ENCODE data around the gene PRDM10. TPM values are rescaled to one million over a fixed set of nuclear protein-coding genes. Genes with fewer than 3 reads are reported as not detected.
A peak's percentile ranks its signal among the peaks of the same experiment; 100 is the strongest.
"Not testable (repeated sequence)": the region's sequence is repeated elsewhere in the genome, so short reads cannot be mapped to it uniquely, and the experiment has no call there.

PRDM10 gene
- total and polyA plus RNA-seq, 3 experiments from 2014 or later: 2.8 to 17.7 (median 16.0) TPM

GRCh38 chr11:129973068-129973467 is 29.6 kb downstream of the PRDM10 start:
- H3K9me3 ChIP-seq (ENCODE audit: low read length): no peaks in the 10 kb centered on the region
- H3K27me3 Mint-ChIP-seq: no peaks in the 10 kb centered on the region
- POLR2A ChIA-PET: no interaction called here
- no peaks in the 10 kb centered on the region for H3K4me1 ChIP-seq (ENCODE audit: insufficient read depth, low read length)
- H3K36me3 Mint-ChIP-seq: peaks cover 0 to 12% (median 8%) of the 10 kb centered on the region in 3 donors
- H3K4me3 Mint-ChIP-seq: no peak overlapping the region
- no peak overlapping the region for H3K4me3 ChIP-seq (ENCODE audit: low read length)
- no peak overlapping the region for H3K27ac ChIP-seq (ENCODE audit: low read depth, low read length)
- no peak for DNase-seq
- peak overlapping the region in 1 of 8 donors; percentile 61 for H3K27ac Mint-ChIP-seq
- no peaks in the 10 kb centered on the region for H3K36me3 ChIP-seq (ENCODE audit: insufficient read depth, low read length)
- CTCF ChIA-PET: interaction anchor here (1.0 to 2.0 kb wide), 3 partner anchors 12 to 159 kb away, joined by 3 to 8 read pairs (median 3); no protein-coding TSS in a partner anchor
- no peaks in the 10 kb centered on the region for H3K9me3 Mint-ChIP-seq
- no peaks in the 10 kb centered on the region for H3K27me3 ChIP-seq (ENCODE audit: insufficient read depth, low read length, poor library complexity, severe bottlenecking)
- H3K4me1 Mint-ChIP-seq: peaks cover 2 to 14% (median 8%) of the 10 kb centered on the region in 3 donors

GRCh38 chr11:129972611-129973010 is 30.0 kb downstream of the PRDM10 start:
- Histone ChIP-seq H3K9me3 (ENCODE audit: low read length) (no peaks in the 10 kb centered on the region), H3K4me3 (ENCODE audit: low read length) (no peak overlapping the region), H3K4me1 (ENCODE audit: insufficient read depth, low read length) (no peaks in the 10 kb centered on the region), H3K27ac (ENCODE audit: low read depth, low read length) (no peak overlapping the region), H3K27me3 (ENCODE audit: insufficient read depth, low read length, poor library complexity, severe bottlenecking) (no peaks in the 10 kb centered on the region), H3K36me3 (ENCODE audit: insufficient read depth, low read length) (no peaks in the 10 kb centered on the region)
- Mint-ChIP-seq H3K9me3 (no peaks in the 10 kb centered on the region), H3K27me3 (no peaks in the 10 kb centered on the region), H3K4me1 (peaks cover 2 to 14% (median 8%) of the 10 kb centered on the region in 3 donors), H3K36me3 (peaks cover 0 to 11% (median 8%) of the 10 kb centered on the region in 3 donors), H3K27ac (no peak overlapping the region), H3K4me3 (no peak overlapping the region)
- CTCF ChIA-PET: interaction anchor here (1.0 to 2.0 kb wide), 3 partner anchors 12 to 160 kb away, joined by 3 to 8 read pairs (median 3); no protein-coding TSS in a partner anchor
- POLR2A ChIA-PET: no interaction called here
- DNase-seq: no peak

GRCh38 chr11:129971856-129972255 is 30.8 kb downstream of the PRDM10 start:
- H3K9me3 Mint-ChIP-seq; H3K36me3 ChIP-seq (ENCODE audit: insufficient read depth, low read length); DNase-seq; H3K4me3 ChIP-seq (ENCODE audit: low read length); H3K9me3 ChIP-seq (ENCODE audit: low read length); H3K27ac ChIP-seq (ENCODE audit: low read depth, low read length); POLR2A ChIA-PET; H3K4me1 ChIP-seq (ENCODE audit: insufficient read depth, low read length); H3K27me3 ChIP-seq (ENCODE audit: insufficient read depth, low read length, poor library complexity, severe bottlenecking); H3K27me3 Mint-ChIP-seq; H3K4me3 Mint-ChIP-seq: not testable (repeated sequence)
- Mint-ChIP-seq H3K36me3 (peaks cover 0 to 11% (median 6%) of the 10 kb centered on the region in 3 donors), H3K4me1 (peaks cover 2 to 14% (median 6%) of the 10 kb centered on the region in 3 donors), H3K27ac (peak overlapping the region in 1 of 8 donors; percentile 47)
- CTCF ChIA-PET: interaction anchor here (2.0 kb wide), 1 partner anchor 161 kb away, joined by 8 read pairs; no protein-coding TSS in a partner anchor

GRCh38 chr11:129969920-129970319 is 32.7 kb downstream of the PRDM10 start:
- H3K4me3 ChIP-seq (ENCODE audit: low read length): no peak overlapping the region
- no peaks in the 10 kb centered on the region for H3K27me3 Mint-ChIP-seq
- CTCF ChIA-PET: no interaction called here

GRCh38 chr11:129968591-129969419 is 33.8 kb downstream of the PRDM10 start:
- Mint-ChIP-seq H3K4me1 (peaks cover 0 to 17% (median 5%) of the 10 kb centered on the region in 3 donors), H3K36me3 (peaks cover 0 to 17% (median 7%) of the 10 kb centered on the region in 3 donors), H3K27me3 (no peaks in the 10 kb centered on the region), H3K9me3 (no peaks in the 10 kb centered on the region), H3K4me3 (no peak overlapping the region), H3K27ac (no peak overlapping the region)
- Histone ChIP-seq H3K27me3 (ENCODE audit: insufficient read depth, low read length, poor library complexity, severe bottlenecking) (no peaks in the 10 kb centered on the region), H3K9me3 (ENCODE audit: low read length) (no peaks in the 10 kb centered on the region), H3K4me1 (ENCODE audit: insufficient read depth, low read length) (no peaks in the 10 kb centered on the region), H3K4me3 (ENCODE audit: low read length) (no peak overlapping the region), H3K36me3 (ENCODE audit: insufficient read depth, low read length) (no peaks in the 10 kb centered on the region), H3K27ac (ENCODE audit: low read depth, low read length) (no peak overlapping the region)
- DNase-seq: no peak
- CTCF ChIA-PET: no interaction called here
- POLR2A ChIA-PET: no interaction called here

More at GRCh38 chr11:129969920-129970319, 32.7 kb downstream of the PRDM10 start:
- H3K27me3 ChIP-seq (ENCODE audit: insufficient read depth, low read length, poor library complexity, severe bottlenecking): no peaks in the 10 kb centered on the region
- no peaks in the 10 kb centered on the region for H3K9me3 Mint-ChIP-seq
- DNase-seq: no peak
- no peaks in the 10 kb centered on the region for H3K4me1 ChIP-seq (ENCODE audit: insufficient read depth, low read length)
- no peaks in the 10 kb centered on the region for H3K36me3 ChIP-seq (ENCODE audit: insufficient read depth, low read length)
- H3K4me3 Mint-ChIP-seq: no peak overlapping the region
- H3K27ac Mint-ChIP-seq: no peak overlapping the region
- POLR2A ChIA-PET: no interaction called here
- no peak overlapping the region for H3K27ac ChIP-seq (ENCODE audit: low read depth, low read length)
- H3K36me3 Mint-ChIP-seq: peaks cover 0 to 17% (median 7%) of the 10 kb centered on the region in 3 donors
- H3K9me3 ChIP-seq (ENCODE audit: low read length): no peaks in the 10 kb centered on the region
- H3K4me1 Mint-ChIP-seq: peaks cover 3 to 14% (median 4%) of the 10 kb centered on the region in 3 donors

GRCh38 chr11:129967996-129968395 is 34.6 kb downstream of the PRDM10 start:
- H3K36me3 Mint-ChIP-seq: peaks cover 0 to 17% (median 7%) of the 10 kb centered on the region in 3 donors
- Histone ChIP-seq H3K27me3 (ENCODE audit: insufficient read depth, low read length, poor library complexity, severe bottlenecking) (no peaks in the 10 kb centered on the region), H3K4me3 (ENCODE audit: low read length) (no peak overlapping the region), H3K9me3 (ENCODE audit: low read length) (no peaks in the 10 kb centered on the region), H3K36me3 (ENCODE audit: insufficient read depth, low read length) (no peaks in the 10 kb centered on the region), H3K4me1 (ENCODE audit: insufficient read depth, low read length) (no peaks in the 10 kb centered on the region), H3K27ac (ENCODE audit: low read depth, low read length) (no peak overlapping the region)
- H3K9me3 Mint-ChIP-seq: no peaks in the 10 kb centered on the region
- H3K4me3 Mint-ChIP-seq: no peak overlapping the region
- H3K27me3 Mint-ChIP-seq: no peaks in the 10 kb centered on the region
- H3K27ac Mint-ChIP-seq: no peak overlapping the region
- ChIA-PET POLR2A (no interaction called here), CTCF (no interaction called here)
- peaks cover 0 to 17% (median 8%) of the 10 kb centered on the region in 3 donors for H3K4me1 Mint-ChIP-seq
- DNase-seq: no peak

- peaks cover 0 to 7% (median 4%) of the 10 kb centered on the region in 3 donors for H3K4me1 Mint-ChIP-seq
- no peak overlapping the region for H3K4me3 Mint-ChIP-seq
- Histone ChIP-seq H3K4me1 (ENCODE audit: insufficient read depth, low read length) (no peaks in the 10 kb centered on the region), H3K27ac (ENCODE audit: low read depth, low read length) (no peak overlapping the region), H3K9me3 (ENCODE audit: low read length) (no peaks in the 10 kb centered on the region), H3K4me3 (ENCODE audit: low read length) (no peak overlapping the region), H3K27me3 (ENCODE audit: insufficient read depth, low read length, poor library complexity, severe bottlenecking) (no peaks in the 10 kb centered on the region), H3K36me3 (ENCODE audit: insufficient read depth, low read length) (no peaks in the 10 kb centered on the region)
- CTCF ChIA-PET: no interaction called here
- H3K36me3 Mint-ChIP-seq: peaks cover 0 to 15% (median 3%) of the 10 kb centered on the region in 3 donors
- no peak for DNase-seq
- POLR2A ChIA-PET: no interaction called here
- no peaks in the 10 kb centered on the region for H3K9me3 Mint-ChIP-seq
- no peaks in the 10 kb centered on the region for H3K27me3 Mint-ChIP-seq
- H3K27ac Mint-ChIP-seq: peak overlapping the region in 2 of 8 donors; percentile 17 to 46
Measured at GRCh38 chr11:129965248-129965647, 37.4 kb downstream of the PRDM10 start.

Data from CD8-positive, alpha-beta memory T cell (primary cell).